ENCODE results near the gene TBX3. TPM values are rescaled to one million over a fixed set of nuclear protein-coding genes. Genes with fewer than 3 reads are reported as not detected.

Gene TBX3
- total RNA-seq, 4 donors from 2014 or later = 14.0 to 44.8 (median 17.6) TPM

GRCh38 chr12:114676142-114676741, 7.7 kb downstream of the TBX3 start:
- no peak for ATAC-seq (ENCODE audit: low FRiP score)
- no peak for TF ChIP-seq CTCF (IDR thresholded peaks at IDR 0.05)
- no peak for DNase-seq (ENCODE audit: low spot score)

GRCh38 chr12:114674251-114675047, 9.5 kb downstream of the TBX3 start:
- ATAC-seq (ENCODE audit: low FRiP score) = no peak
- DNase-seq (ENCODE audit: low spot score) = no peak
- no peak for TF ChIP-seq CTCF (IDR thresholded peaks at IDR 0.05)

GRCh38 chr12:114673901-114674250, 10.1 kb downstream of the TBX3 start:
- no peak for TF ChIP-seq CTCF (IDR thresholded peaks at IDR 0.05)
- DNase-seq (ENCODE audit: low spot score) (no peak), ATAC-seq (ENCODE audit: low FRiP score) (no peak)

GRCh38 chr12:114673169-114673833, 10.7 kb downstream of the TBX3 start:
- DNase-seq (ENCODE audit: low spot score) (no peak), ATAC-seq (ENCODE audit: low FRiP score) (no peak)
- TF ChIP-seq CTCF (IDR thresholded peaks at IDR 0.05) = no peak

GRCh38 chr12:114672817-114673168, 11.2 kb downstream of the TBX3 start:
- DNase-seq (ENCODE audit: low spot score) (no peak), ATAC-seq (ENCODE audit: low FRiP score) (no peak)
- TF ChIP-seq CTCF (IDR thresholded peaks at IDR 0.05) = no peak

- DNase-seq (ENCODE audit: low spot score) (no peak), ATAC-seq (ENCODE audit: low FRiP score) (no peak)
- no peak for TF ChIP-seq CTCF (IDR thresholded peaks at IDR 0.05)
Observed at GRCh38 chr12:114671443-114672411, 12.2 kb downstream of the TBX3 start.

All from omental fat pad (tissue), 4 donors.